ENCODE measurements around the gene MESD.

- TF ChIP-seq PAX5 (IDR thresholded peaks at IDR 0.05; ENCODE audit: insufficient read depth, low read length, severe bottlenecking) (no peak), POLR2A (IDR thresholded peaks at IDR 0.05; ENCODE audit: low read depth, low read length) (no peak)
Measured at GRCh38 chr15:80972276-80972675, 17.3 kb downstream of the MESD start.

All from GM12891 (cell line).